GM12865 (cell line): ENCODE measurements around the gene ITGB3.

Experiments used
- DNase-seq: peaks from one replicate; pipeline ENCODE4 v3.0.0; 2010; ENCODE audit warnings: low read depth
- H3K4me3 ChIP-seq: 2 replicates; pipeline ENCODE4 v1.5.1; 2011; ENCODE audit warnings: mild to moderate bottlenecking, low read depth, low read length, control low read depth
- CTCF ChIP-seq: IDR thresholded peaks from 2 replicates; pipeline ENCODE4 v1.5.1; 2011; ENCODE audit warnings: low read length, control low read depth, low read depth, inconsistent platforms; ENCODE audit not compliant: insufficient read depth; ENCODE audit errors: missing control alignments

Gene ITGB3

GRCh38 chr17:47230864-47231263 is 22.8 kb upstream of the ITGB3 start:
- H3K4me3 ChIP-seq, result peak overlapping the region; percentile 54
- DNase-seq, result peak; percentile 30
- TF ChIP-seq CTCF, result no peak

- H3K4me3 ChIP-seq, result no peak overlapping the region; the same call in 1 of the 2 replicates
- TF ChIP-seq CTCF, result no peak
- no peak for DNase-seq
Measured at GRCh38 chr17:47231334-47231733, 22.3 kb upstream of the ITGB3 start.

GRCh38 chr17:47231866-47232265 is 21.8 kb upstream of the ITGB3 start:
- no peak for DNase-seq
- no peak overlapping the region for H3K4me3 ChIP-seq
- no peak for TF ChIP-seq CTCF

GRCh38 chr17:47232465-47232864 is 21.2 kb upstream of the ITGB3 start:
- no peak for DNase-seq
- H3K4me3 ChIP-seq, result no peak overlapping the region
- no peak for TF ChIP-seq CTCF

GRCh38 chr17:47235506-47235905 is 18.1 kb upstream of the ITGB3 start:
- no peak for DNase-seq
- TF ChIP-seq CTCF, result no peak
- no peak overlapping the region for H3K4me3 ChIP-seq

- DNase-seq, result no peak
- no peak for TF ChIP-seq CTCF
- no peak overlapping the region for H3K4me3 ChIP-seq
Measured at GRCh38 chr17:47235923-47236322, 17.7 kb upstream of the ITGB3 start.

- no peak overlapping the region for H3K4me3 ChIP-seq
- no peak for TF ChIP-seq CTCF
- no peak for DNase-seq
Measured at GRCh38 chr17:47237841-47238240, 15.8 kb upstream of the ITGB3 start.
